ENCODE results near the gene CLPSL1. TPM values are rescaled to one million over a fixed set of nuclear protein-coding genes. Genes with fewer than 3 reads are reported as not detected.

The CLPSL1 gene
- total RNA-seq, 1 donor from 2014 or later: not detected

GRCh38 chr6:35765739-35766138, 15.1 kb upstream of the CLPSL1 start:
- no peak for DNase-seq (ENCODE audit: extremely low spot score, unreplicated experiment)
- Mint-ChIP-seq H3K4me3 (no peak overlapping the region), H3K27ac (no peak overlapping the region), H3K4me1 (ENCODE audit: unreplicated experiment) (peaks cover 6% of the 10 kb centered on the region), H3K36me3 (no peaks in the 10 kb centered on the region), H3K27me3 (peaks cover 58% of the 10 kb centered on the region), H3K9me3 (no peaks in the 10 kb centered on the region)
- TF ChIP-seq, protein P1, sequence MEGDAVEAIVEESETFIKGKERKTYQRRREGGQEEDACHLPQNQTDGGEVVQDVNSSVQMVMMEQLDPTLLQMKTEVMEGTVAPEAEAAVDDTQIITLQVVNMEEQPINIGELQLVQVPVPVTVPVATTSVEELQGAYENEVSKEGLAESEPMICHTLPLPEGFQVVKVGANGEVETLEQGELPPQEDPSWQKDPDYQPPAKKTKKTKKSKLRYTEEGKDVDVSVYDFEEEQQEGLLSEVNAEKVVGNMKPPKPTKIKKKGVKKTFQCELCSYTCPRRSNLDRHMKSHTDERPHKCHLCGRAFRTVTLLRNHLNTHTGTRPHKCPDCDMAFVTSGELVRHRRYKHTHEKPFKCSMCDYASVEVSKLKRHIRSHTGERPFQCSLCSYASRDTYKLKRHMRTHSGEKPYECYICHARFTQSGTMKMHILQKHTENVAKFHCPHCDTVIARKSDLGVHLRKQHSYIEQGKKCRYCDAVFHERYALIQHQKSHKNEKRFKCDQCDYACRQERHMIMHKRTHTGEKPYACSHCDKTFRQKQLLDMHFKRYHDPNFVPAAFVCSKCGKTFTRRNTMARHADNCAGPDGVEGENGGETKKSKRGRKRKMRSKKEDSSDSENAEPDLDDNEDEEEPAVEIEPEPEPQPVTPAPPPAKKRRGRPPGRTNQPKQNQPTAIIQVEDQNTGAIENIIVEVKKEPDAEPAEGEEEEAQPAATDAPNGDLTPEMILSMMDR (conservative IDR thresholded peaks at IDR 0.05): no peak

- Mint-ChIP-seq H3K4me3 (no peak overlapping the region), H3K4me1 (ENCODE audit: unreplicated experiment) (peaks cover 3% of the 10 kb centered on the region), H3K27ac (no peak overlapping the region), H3K9me3 (no peaks in the 10 kb centered on the region), H3K27me3 (peaks cover 33% of the 10 kb centered on the region), H3K36me3 (no peaks in the 10 kb centered on the region)
- DNase-seq (ENCODE audit: extremely low spot score, unreplicated experiment): no peak
- TF ChIP-seq, protein P1 (conservative IDR thresholded peaks at IDR 0.05): no peak
These were observed 11.6 kb upstream of the CLPSL1 start for GRCh38 chr6:35769211-35769610.

DNA sequence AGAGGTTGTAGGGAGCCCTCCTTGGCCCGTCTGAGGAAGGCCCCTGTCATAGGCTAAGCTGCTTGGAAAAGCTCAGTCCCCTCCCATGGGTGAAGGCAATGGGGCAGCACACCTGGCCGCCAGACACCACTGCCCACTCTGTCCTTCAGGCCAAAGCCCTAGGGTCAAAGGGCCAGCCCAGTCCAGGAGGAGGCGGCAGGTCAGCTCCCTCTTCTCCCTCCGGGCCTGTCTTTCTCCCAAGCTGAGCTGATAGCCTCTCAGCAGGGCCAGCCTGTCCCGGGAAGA, 9.5 kb upstream of the CLPSL1 start:
- DNase-seq (ENCODE audit: extremely low spot score, unreplicated experiment): no peak
- no peak overlapping the region for H3K4me3 Mint-ChIP-seq
- no peaks in the 10 kb centered on the region for H3K36me3 Mint-ChIP-seq
- H3K27me3 Mint-ChIP-seq: peaks cover 32% of the 10 kb centered on the region
- no peaks in the 10 kb centered on the region for H3K4me1 Mint-ChIP-seq (ENCODE audit: unreplicated experiment)
- no peak overlapping the region for H3K27ac Mint-ChIP-seq
- H3K9me3 Mint-ChIP-seq: no peaks in the 10 kb centered on the region
- TF ChIP-seq, protein P1 (conservative IDR thresholded peaks at IDR 0.05): no peak

- Mint-ChIP-seq H3K4me1 (ENCODE audit: unreplicated experiment) (peaks cover 3% of the 10 kb centered on the region), H3K27ac (no peak overlapping the region), H3K27me3 (peaks cover 26% of the 10 kb centered on the region), H3K36me3 (no peaks in the 10 kb centered on the region), H3K9me3 (no peaks in the 10 kb centered on the region), H3K4me3 (no peak overlapping the region)
- DNase-seq (ENCODE audit: extremely low spot score, unreplicated experiment): no peak
- TF ChIP-seq, protein P1 (conservative IDR thresholded peaks at IDR 0.05): no peak
These were observed 6.6 kb upstream of the CLPSL1 start for GRCh38 chr6:35774116-35774794.

DNA sequence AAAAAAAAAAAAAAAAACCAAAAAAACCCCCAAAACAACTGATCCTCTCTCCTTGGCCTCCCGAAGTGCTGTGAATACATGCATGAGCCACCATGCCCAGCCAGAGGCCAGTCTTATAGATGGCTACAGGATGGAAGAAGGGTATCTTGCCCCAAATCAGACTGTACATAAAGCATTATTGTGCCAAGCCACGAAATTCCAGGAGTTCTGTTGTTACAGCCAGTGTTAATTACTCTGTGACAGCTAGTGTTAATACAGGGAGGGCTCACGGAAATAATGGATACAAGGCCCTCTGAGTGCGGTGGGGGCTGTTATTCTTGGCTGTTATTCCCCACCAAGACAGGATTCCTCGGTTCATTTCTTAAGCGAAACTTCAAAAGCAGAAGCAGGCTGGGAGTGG, 5.8 kb upstream of the CLPSL1 start:
- peak overlapping the region; percentile 28 for H3K4me3 Mint-ChIP-seq
- H3K27me3 Mint-ChIP-seq: peaks cover 29% of the 10 kb centered on the region
- peaks cover 3% of the 10 kb centered on the region for H3K4me1 Mint-ChIP-seq (ENCODE audit: unreplicated experiment)
- H3K36me3 Mint-ChIP-seq: no peaks in the 10 kb centered on the region
- DNase-seq (ENCODE audit: extremely low spot score, unreplicated experiment): no peak
- TF ChIP-seq, protein P1 (conservative IDR thresholded peaks at IDR 0.05): no peak
- H3K27ac Mint-ChIP-seq: no peak overlapping the region
- no peaks in the 10 kb centered on the region for H3K9me3 Mint-ChIP-seq

All from type B pancreatic cell (in vitro differentiated cells).